Activated CD4-positive, alpha-beta memory T cell treated with anti-CD3 and anti-CD28 coated beads, Interleukin-2, amount 10 ng/mL, durations not matched to agents 7 days and 5 days (primary cell): ENCODE results near the gene ATP6V1C2. TPM values are rescaled to one million over a fixed set of nuclear protein-coding genes. Genes with fewer than 3 reads are reported as not detected.

Experiments used
- CTCF ChIA-PET: fragments of 350-600 bp; sonication (Branson Sonifier 250); formaldehyde crosslinking; loops from one replicate; lab custom pipeline; 2021; ENCODE audit warnings: antibody characterized with exemption, inconsistent platforms; lab: Charles Lee
- POLR2A ChIA-PET: fragments of 350-600 bp; sonication (Branson Sonifier 250); formaldehyde crosslinking; loops from one replicate; lab custom pipeline; 2021; ENCODE audit warnings: antibody characterized with exemption; lab: Charles Lee
- DNase-seq: peaks from one replicate; pipeline ENCODE4 v3.0.0-alpha.2; 2020
- H3K27ac Mint-ChIP-seq: one replicate; pipeline ENCODE4 v1.8.0; 2021; ENCODE audit warnings: mild to moderate bottlenecking, mixed read lengths
- H3K27me3 Mint-ChIP-seq: one replicate; pipeline ENCODE4 v1.8.0; 2021; ENCODE audit warnings: mixed read lengths
- H3K36me3 Mint-ChIP-seq: one replicate; pipeline ENCODE4 v1.8.0; 2021; ENCODE audit warnings: low read depth, mixed read lengths
- H3K4me1 Mint-ChIP-seq: one replicate; pipeline ENCODE4 v1.8.0; 2021; ENCODE audit warnings: mixed read lengths
- H3K4me3 Mint-ChIP-seq: one replicate; pipeline ENCODE4 v1.8.0; 2021; ENCODE audit warnings: mild to moderate bottlenecking, mixed read lengths
- H3K9me3 Mint-ChIP-seq: one replicate; pipeline ENCODE4 v1.8.0; 2021; ENCODE audit warnings: mixed read lengths
- total RNA-seq, 2 experiments: library from RNA; stranded (reverse); gene quantifications; one replicate each; pipeline ENCODE4 v1.2.3, GENCODE V29; 2021

Gene ATP6V1C2, protein sequence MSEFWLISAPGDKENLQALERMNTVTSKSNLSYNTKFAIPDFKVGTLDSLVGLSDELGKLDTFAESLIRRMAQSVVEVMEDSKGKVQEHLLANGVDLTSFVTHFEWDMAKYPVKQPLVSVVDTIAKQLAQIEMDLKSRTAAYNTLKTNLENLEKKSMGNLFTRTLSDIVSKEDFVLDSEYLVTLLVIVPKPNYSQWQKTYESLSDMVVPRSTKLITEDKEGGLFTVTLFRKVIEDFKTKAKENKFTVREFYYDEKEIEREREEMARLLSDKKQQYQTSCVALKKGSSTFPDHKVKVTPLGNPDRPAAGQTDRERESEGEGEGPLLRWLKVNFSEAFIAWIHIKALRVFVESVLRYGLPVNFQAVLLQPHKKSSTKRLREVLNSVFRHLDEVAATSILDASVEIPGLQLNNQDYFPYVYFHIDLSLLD
- total RNA-seq: not detected

- DNase-seq: no peak
- CTCF ChIA-PET: no interaction called here
- H3K4me1 Mint-ChIP-seq: peaks cover 8% of the 10 kb centered on the region
Observed at GRCh38 chr2:10721396-10722251, at the start of gene ATP6V1C2. ATP6V1C2 (plus strand) TSS chr2:10721630; CDS start chr2:10722850, 1,220 bp downstream.

DNA sequence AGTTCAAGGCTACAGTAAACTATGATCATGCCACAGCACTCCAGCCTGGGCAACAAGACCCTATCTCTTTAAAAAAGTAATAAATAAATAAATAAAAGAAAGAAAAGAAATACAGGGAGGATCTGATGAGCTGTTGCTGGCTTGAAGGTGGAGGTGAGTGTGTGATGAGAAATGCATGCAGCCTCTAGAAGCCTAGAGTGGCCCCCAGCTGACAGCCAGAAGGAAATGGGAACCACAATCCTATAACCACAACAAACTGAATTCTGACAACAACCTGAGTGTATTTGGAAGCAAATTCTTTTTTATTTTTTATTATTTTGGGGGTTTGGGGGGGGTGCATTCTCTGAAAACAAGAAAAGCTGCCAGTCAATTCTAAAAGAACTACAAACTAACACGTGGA, 46.3 kb upstream of the ATP6V1C2 start:
- H3K27ac Mint-ChIP-seq: peak overlapping the region; percentile 16
- H3K4me3 Mint-ChIP-seq: no peak overlapping the region
- peaks cover 11% of the 10 kb centered on the region for H3K36me3 Mint-ChIP-seq
- DNase-seq: no peak
- H3K4me1 Mint-ChIP-seq: peaks cover 25% of the 10 kb centered on the region
- ChIA-PET POLR2A (interaction anchor here (0.8 to 4.1 kb wide), 2 partner anchors 10 to 14 kb away, joined by 5 to 18 read pairs; partner anchors contain the start of gene NOL10), CTCF (interaction anchor here (0.7 to 1.5 kb wide), 5 partner anchors 11 to 550 kb away, joined by 3 to 4 read pairs (median 4); partner anchors contain the start of gene NOL10)
- H3K27me3 Mint-ChIP-seq: no peaks in the 10 kb centered on the region
- H3K9me3 Mint-ChIP-seq: no peaks in the 10 kb centered on the region

More at GRCh38 chr2:10721396-10722251, at the start of gene ATP6V1C2:
- H3K27me3 Mint-ChIP-seq: peaks cover 58% of the 10 kb centered on the region
- H3K4me3 Mint-ChIP-seq: no peak within 1 kb of the TSS
- H3K36me3 Mint-ChIP-seq: no peaks in the 10 kb centered on the region
- H3K9me3 Mint-ChIP-seq: no peaks in the 10 kb centered on the region
- POLR2A ChIA-PET: no interaction called here
- no peak within 1 kb of the TSS for H3K27ac Mint-ChIP-seq

GRCh38 chr2:10678225-10678624, 43.2 kb upstream of the ATP6V1C2 start:
- Mint-ChIP-seq H3K36me3 (peaks cover 15% of the 10 kb centered on the region), H3K9me3 (no peaks in the 10 kb centered on the region), H3K27ac (no peak overlapping the region), H3K4me3 (no peak overlapping the region), H3K4me1 (peaks cover 25% of the 10 kb centered on the region), H3K27me3 (no peaks in the 10 kb centered on the region)
- CTCF ChIA-PET: interaction anchor here (0.9 to 2.3 kb wide), 5 partner anchors 8 to 37 kb away, joined by 3 to 13 read pairs (median 3); partner anchors contain the start of gene NOL10
- no peak for DNase-seq
- POLR2A ChIA-PET: interaction anchor here (1.0 to 4.1 kb wide), 3 partner anchors 8 to 231 kb away, joined by 3 to 18 read pairs (median 4); partner anchors contain the start of genes NOL10 and ODC1

DNA sequence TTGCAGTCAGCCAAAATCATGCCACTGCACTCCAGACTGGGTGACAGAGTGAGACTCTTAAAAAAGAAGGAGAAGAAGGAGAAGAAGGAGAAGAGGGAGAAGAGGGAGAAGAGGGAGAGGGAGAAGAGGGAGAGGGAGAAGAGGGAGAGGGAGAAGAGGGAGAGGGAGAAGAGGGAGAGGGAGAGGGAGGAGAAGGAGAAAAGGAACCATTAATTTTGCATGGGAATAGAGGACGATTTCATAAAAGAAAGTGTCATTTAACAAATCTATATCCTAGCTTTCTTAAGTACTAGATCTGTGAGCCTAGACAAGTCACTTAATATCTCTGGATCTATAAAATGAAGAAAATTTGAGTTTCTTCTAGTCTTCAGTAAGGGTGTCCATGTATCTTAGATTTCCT, 41.2 kb upstream of the ATP6V1C2 start:
- POLR2A ChIA-PET: no interaction called here
- H3K36me3 Mint-ChIP-seq: peaks cover 17% of the 10 kb centered on the region
- DNase-seq: no peak
- peaks cover 12% of the 10 kb centered on the region for H3K4me1 Mint-ChIP-seq
- no peak overlapping the region for H3K27ac Mint-ChIP-seq
- H3K4me3 Mint-ChIP-seq: no peak overlapping the region
- CTCF ChIA-PET: no interaction called here
- no peaks in the 10 kb centered on the region for H3K9me3 Mint-ChIP-seq
- no peaks in the 10 kb centered on the region for H3K27me3 Mint-ChIP-seq

DNA sequence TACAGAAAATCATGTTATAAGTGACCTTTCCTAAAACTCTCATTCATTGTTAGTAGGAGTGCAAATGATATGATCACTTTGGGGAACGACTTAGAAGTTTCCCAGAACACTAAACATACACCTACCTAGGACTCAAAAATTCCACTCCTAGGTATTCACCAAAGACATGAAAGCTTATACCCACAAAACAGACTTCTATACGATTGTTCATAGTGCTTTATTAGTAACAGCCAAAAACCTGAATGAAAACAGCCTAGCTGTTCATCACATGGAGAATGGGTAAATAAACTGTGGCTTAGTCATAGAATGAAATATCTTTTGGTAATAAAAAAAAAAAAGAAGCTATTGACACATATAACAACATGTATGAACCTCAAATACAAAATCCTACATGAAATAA, 40.5 kb upstream of the ATP6V1C2 start:
- no peak overlapping the region for H3K27ac Mint-ChIP-seq
- ChIA-PET POLR2A (interaction anchor here (1.3 kb wide), 1 partner anchor 8 kb away, joined by 5 read pairs; no protein-coding TSS in a partner anchor), CTCF (no interaction called here)
- H3K9me3 Mint-ChIP-seq: no peaks in the 10 kb centered on the region
- no peak overlapping the region for H3K4me3 Mint-ChIP-seq
- H3K27me3 Mint-ChIP-seq: no peaks in the 10 kb centered on the region
- H3K36me3 Mint-ChIP-seq: peaks cover 17% of the 10 kb centered on the region
- peaks cover 5% of the 10 kb centered on the region for H3K4me1 Mint-ChIP-seq
- DNase-seq: no peak

GRCh38 chr2:10686176-10686730, 35.2 kb upstream of the ATP6V1C2 start:
- H3K4me1 Mint-ChIP-seq: peaks cover 9% of the 10 kb centered on the region
- POLR2A ChIA-PET: interaction anchor here (0.9 to 1.7 kb wide), 2 partner anchors 8 to 11 kb away, joined by 3 to 5 read pairs; no protein-coding TSS in a partner anchor
- no peaks in the 10 kb centered on the region for H3K9me3 Mint-ChIP-seq
- peaks cover 18% of the 10 kb centered on the region for H3K36me3 Mint-ChIP-seq
- DNase-seq: no peak
- no peak overlapping the region for H3K4me3 Mint-ChIP-seq
- H3K27ac Mint-ChIP-seq: no peak overlapping the region
- H3K27me3 Mint-ChIP-seq: no peaks in the 10 kb centered on the region
- CTCF ChIA-PET: interaction anchor here (0.7 to 1.1 kb wide), 3 partner anchors 8 to 1025 kb away, joined by 3 read pairs; no protein-coding TSS in a partner anchor

- H3K4me3 Mint-ChIP-seq: no peak overlapping the region
- peaks cover 9% of the 10 kb centered on the region for H3K4me1 Mint-ChIP-seq
- H3K27ac Mint-ChIP-seq: no peak overlapping the region
- POLR2A ChIA-PET: interaction anchor here (0.6 to 2.8 kb wide), 11 partner anchors 8 to 568 kb away, joined by 3 to 19 read pairs (median 5); partner anchors contain the start of genes ODC1, PDIA6 and SLC66A3
- peak; percentile 36 for DNase-seq
- no peaks in the 10 kb centered on the region for H3K9me3 Mint-ChIP-seq
- CTCF ChIA-PET: interaction anchor here (0.6 to 1.5 kb wide), 4 partner anchors 12 to 241 kb away, joined by 3 to 13 read pairs (median 3); partner anchors contain the start of gene ODC1
- H3K27me3 Mint-ChIP-seq: no peaks in the 10 kb centered on the region
- peaks cover 9% of the 10 kb centered on the region for H3K36me3 Mint-ChIP-seq
Observed at GRCh38 chr2:10688921-10689807, 32.3 kb upstream of the ATP6V1C2 start.

DNA sequence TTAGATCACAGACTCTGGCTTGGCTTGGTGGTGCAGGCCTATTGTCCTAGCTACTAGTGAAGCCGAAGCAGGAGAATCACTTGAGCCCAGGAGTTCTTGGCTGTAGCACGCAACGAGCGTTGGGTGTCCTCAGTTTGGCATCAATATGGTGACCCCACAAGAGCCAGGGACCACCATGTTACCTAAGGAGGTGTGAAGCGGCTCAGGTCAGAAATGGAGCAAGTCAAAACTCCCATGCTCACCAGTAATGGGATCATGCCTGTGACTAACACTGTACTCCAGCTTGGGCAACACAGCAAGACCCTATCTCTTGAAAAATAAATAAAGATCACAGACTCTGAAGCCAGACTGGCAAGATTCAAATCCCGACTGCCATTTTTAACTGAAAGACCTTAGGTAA, 29.9 kb upstream of the ATP6V1C2 start:
- Mint-ChIP-seq H3K9me3 (no peaks in the 10 kb centered on the region), H3K4me1 (peaks cover 9% of the 10 kb centered on the region), H3K36me3 (peaks cover 9% of the 10 kb centered on the region), H3K27ac (no peak overlapping the region), H3K27me3 (no peaks in the 10 kb centered on the region), H3K4me3 (peak overlapping the region; percentile 12)
- DNase-seq: no peak
- POLR2A ChIA-PET: no interaction called here
- CTCF ChIA-PET: no interaction called here

- Mint-ChIP-seq H3K9me3 (no peaks in the 10 kb centered on the region), H3K4me1 (peaks cover 12% of the 10 kb centered on the region), H3K27ac (no peak overlapping the region), H3K4me3 (no peak overlapping the region), H3K27me3 (peaks cover 3% of the 10 kb centered on the region), H3K36me3 (no peaks in the 10 kb centered on the region)
- POLR2A ChIA-PET: no interaction called here
- CTCF ChIA-PET: no interaction called here
- DNase-seq: no peak
Observed at GRCh38 chr2:10700078-10700803, 21.2 kb upstream of the ATP6V1C2 start.

DNA sequence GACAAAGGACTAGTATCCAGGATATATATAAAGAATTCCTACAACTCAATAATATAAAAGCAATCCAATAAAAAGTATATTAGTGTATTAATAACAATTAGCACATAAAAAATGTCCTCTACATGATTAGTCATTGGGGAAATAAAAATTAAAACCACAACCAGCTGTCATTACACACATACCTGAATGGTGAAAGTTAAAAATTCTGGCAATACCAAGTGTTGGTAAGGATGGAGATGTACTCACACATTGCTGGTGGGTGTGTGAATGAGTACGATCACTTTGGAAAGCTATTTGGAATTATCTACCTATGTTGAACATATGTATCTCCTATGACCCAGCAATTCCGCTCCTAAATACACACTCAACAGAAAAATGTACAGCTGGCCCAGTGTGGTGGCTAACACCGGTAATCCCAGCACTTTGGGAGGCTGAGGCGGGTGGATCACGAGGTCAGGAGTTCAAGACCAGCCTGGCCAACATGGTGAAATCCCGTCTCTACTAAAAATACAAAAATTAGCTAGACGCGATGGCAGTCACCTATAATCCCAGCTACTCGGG, 17.3 kb upstream of the ATP6V1C2 start:
- H3K27me3 Mint-ChIP-seq: peaks cover 24% of the 10 kb centered on the region
- H3K27ac Mint-ChIP-seq: no peak overlapping the region
- no peaks in the 10 kb centered on the region for H3K36me3 Mint-ChIP-seq
- CTCF ChIA-PET: no interaction called here
- no peaks in the 10 kb centered on the region for H3K9me3 Mint-ChIP-seq
- POLR2A ChIA-PET: interaction anchor here (1.0 kb wide), 1 partner anchor 19 kb away, joined by 3 read pairs; no protein-coding TSS in a partner anchor
- H3K4me3 Mint-ChIP-seq: no peak overlapping the region
- H3K4me1 Mint-ChIP-seq: peaks cover 12% of the 10 kb centered on the region
- DNase-seq: no peak

DNA sequence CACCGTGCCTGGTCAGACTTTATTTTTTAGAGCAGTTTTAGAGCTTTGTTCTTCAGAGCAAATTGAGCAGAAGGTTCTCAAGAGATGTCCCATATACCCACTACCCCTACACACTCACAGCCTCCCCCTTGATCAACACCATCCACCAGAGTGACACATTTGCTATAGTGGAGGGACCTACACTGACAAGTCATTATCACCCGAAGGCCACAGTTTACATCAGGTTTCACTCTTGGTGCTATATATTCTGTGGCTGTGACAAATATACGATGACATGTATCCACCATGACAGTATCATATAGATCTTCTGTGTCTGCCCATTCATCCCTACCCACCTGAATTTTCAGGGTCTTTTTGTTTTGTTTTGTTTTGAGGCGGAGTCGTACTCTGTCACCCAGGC, 15.4 kb upstream of the ATP6V1C2 start:
- H3K27me3 Mint-ChIP-seq: peaks cover 32% of the 10 kb centered on the region
- CTCF ChIA-PET: no interaction called here

More for the DNA sequence above, 15.4 kb upstream of the ATP6V1C2 start:
- no peaks in the 10 kb centered on the region for H3K9me3 Mint-ChIP-seq
- POLR2A ChIA-PET: no interaction called here
- no peak overlapping the region for H3K27ac Mint-ChIP-seq
- no peaks in the 10 kb centered on the region for H3K4me1 Mint-ChIP-seq
- H3K4me3 Mint-ChIP-seq: no peak overlapping the region
- no peak for DNase-seq
- no peaks in the 10 kb centered on the region for H3K36me3 Mint-ChIP-seq
